Transverse colon (tissue), 4 donors: Measurements from ENCODE around the gene ZXDC. TPM values are rescaled to one million over a fixed set of nuclear protein-coding genes. Genes with fewer than 3 reads are reported as not detected.

Experiments used
- DNase-seq: peaks from one replicate; pipeline ENCODE4 v3.0.0-alpha.2; 2019
- H3K27ac ChIP-seq, 4 donors: fragments of 200-600 bp; sonication (generic); 2 replicates each; pipeline ENCODE4 v1.5.1; 2016 to 2018; ENCODE audit warnings: inconsistent platforms in 4 of 4
- H3K27me3 ChIP-seq: fragments of 200-600 bp; sonication (generic); 2 replicates; pipeline ENCODE4 v1.5.1; 2017; ENCODE audit warnings: inconsistent platforms
- H3K36me3 ChIP-seq, 4 donors: fragments of 200-600 bp; sonication (generic); 2 replicates each; pipeline ENCODE4 v1.5.1; 2017 to 2019; ENCODE audit warnings: inconsistent platforms in 4 of 4
- H3K4me1 ChIP-seq, 4 donors: fragments of 200-600 bp; sonication (generic); 2 replicates each; pipeline ENCODE4 v1.5.1; 2017 to 2020; ENCODE audit warnings: inconsistent platforms in 4 of 4
- H3K4me3 ChIP-seq, 4 donors: fragments of 200-600 bp; sonication (generic); 1 replicate in 1 of 4; 2 replicates in 3 of 4; pipeline versions ENCODE4 v1.5.1 to v1.6.1; 2017 to 2019; ENCODE audit warnings: inconsistent platforms in 4 of 4
- H3K9me3 ChIP-seq, 2 donors: fragments of 200-600 bp; sonication (generic); 2 replicates each; pipeline ENCODE4 v1.5.1; 2017 to 2019; ENCODE audit warnings: inconsistent platforms in 2 of 2
- EP300 ChIP-seq: sonication (generic); formaldehyde crosslinking; IDR thresholded peaks from one replicate; pipeline ENCODE4 v1.6.1; 2017; ENCODE audit warnings: antibody characterized with exemption, low read depth
- POLR2A ChIP-seq: fragments of 450-650 bp; IDR thresholded peaks from one replicate; pipeline ENCODE4 v1.6.1; 2016; ENCODE audit warnings: antibody characterized with exemption, mild to moderate bottlenecking, moderate library complexity
- POLR2AphosphoS5 ChIP-seq, 3 donors: sonication (generic); formaldehyde crosslinking; IDR thresholded peaks; one replicate each; pipeline ENCODE4 v1.6.1; 2016; ENCODE audit warnings: antibody characterized with exemption in 3 of 3
- WGBS, 2 donors: methylation state at CpG; one replicate each; pipeline ENCODE4 v1.1.5; 2018; ENCODE audit warnings: low coverage in 1 of 2; 5-methylcytosine and 5-hydroxymethylcytosine counted together
- in situ Hi-C, 4 donors: fragments of 200-750 bp; cut with MboI; loops; one replicate each; pipeline versions ENCODE4 v1.15.0 to v1.15.1; 2017; ENCODE audit warnings: low sequenced_read_pairs in 3 of 4, low pct_ligation_motif_present in 1 of 4, low pct_unique_long_range_greater_than_20kb in 1 of 4
- intact Hi-C: fragments of 100-400 bp; cut with DNase I; formaldehyde crosslinking; loops from one replicate; pipeline ENCODE4 v1.15.1; 2023; ENCODE audit warnings: low total_unique reads
- total RNA-seq, 4 donors: library from RNA; depleted of rRNA; stranded (reverse); fragments of >200 nt; gene quantifications; one replicate each; pipeline ENCODE4 v1.1.0, GENCODE V29; 2016
- TF ChIP-seq, protein P1 (sequence below), 5 experiments: fragments of 200-600 bp in 3 of 5; fragments of 450-650 bp in 2 of 5; sonication (generic) in 3 of 5; IDR thresholded peaks; 1 replicate in 2 of 5; 2 replicates in 3 of 5; pipeline ENCODE4 v1.5.1; 2016 to 2017; ENCODE audit warnings: antibody characterized with exemption in 5 of 5, inconsistent platforms in 3 of 5, mild to moderate bottlenecking in 2 of 5, moderate library complexity in 1 of 5

Gene ZXDC
- total RNA-seq, 4 donors from 2014 or later = 44.6 to 81.2 (median 46.4) TPM

GRCh38 chr3:126469479-126469878 is 6.2 kb downstream of the ZXDC start:
- WGBS, 2 donors = 94% methylated on average over 11 of the region's 11 CpGs; no CpG with 5 or more reads in 1 of the 2 donors
- peaks cover 25 to 35% (median 29%) of the 10 kb centered on the region in 4 donors for H3K4me1 ChIP-seq
- in situ Hi-C loops = no loop called here
- intact Hi-C loops = no loop called here
- peaks cover 0 to 53% (median 26%) of the 10 kb centered on the region in 4 donors for H3K36me3 ChIP-seq
- H3K27me3 ChIP-seq = no peaks in the 10 kb centered on the region
- DNase-seq = no peak
- no peak overlapping the region for H3K27ac ChIP-seq
- no peaks in the 10 kb centered on the region for H3K9me3 ChIP-seq
- no peak overlapping the region for H3K4me3 ChIP-seq
- TF ChIP-seq POLR2AphosphoS5 (IDR thresholded peaks at IDR 0.05) = no peak
- TF ChIP-seq, protein P1, sequence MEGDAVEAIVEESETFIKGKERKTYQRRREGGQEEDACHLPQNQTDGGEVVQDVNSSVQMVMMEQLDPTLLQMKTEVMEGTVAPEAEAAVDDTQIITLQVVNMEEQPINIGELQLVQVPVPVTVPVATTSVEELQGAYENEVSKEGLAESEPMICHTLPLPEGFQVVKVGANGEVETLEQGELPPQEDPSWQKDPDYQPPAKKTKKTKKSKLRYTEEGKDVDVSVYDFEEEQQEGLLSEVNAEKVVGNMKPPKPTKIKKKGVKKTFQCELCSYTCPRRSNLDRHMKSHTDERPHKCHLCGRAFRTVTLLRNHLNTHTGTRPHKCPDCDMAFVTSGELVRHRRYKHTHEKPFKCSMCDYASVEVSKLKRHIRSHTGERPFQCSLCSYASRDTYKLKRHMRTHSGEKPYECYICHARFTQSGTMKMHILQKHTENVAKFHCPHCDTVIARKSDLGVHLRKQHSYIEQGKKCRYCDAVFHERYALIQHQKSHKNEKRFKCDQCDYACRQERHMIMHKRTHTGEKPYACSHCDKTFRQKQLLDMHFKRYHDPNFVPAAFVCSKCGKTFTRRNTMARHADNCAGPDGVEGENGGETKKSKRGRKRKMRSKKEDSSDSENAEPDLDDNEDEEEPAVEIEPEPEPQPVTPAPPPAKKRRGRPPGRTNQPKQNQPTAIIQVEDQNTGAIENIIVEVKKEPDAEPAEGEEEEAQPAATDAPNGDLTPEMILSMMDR (IDR thresholded peaks at IDR 0.05) = no peak
- TF ChIP-seq POLR2A = no peak
- no peak for TF ChIP-seq EP300

DNA sequence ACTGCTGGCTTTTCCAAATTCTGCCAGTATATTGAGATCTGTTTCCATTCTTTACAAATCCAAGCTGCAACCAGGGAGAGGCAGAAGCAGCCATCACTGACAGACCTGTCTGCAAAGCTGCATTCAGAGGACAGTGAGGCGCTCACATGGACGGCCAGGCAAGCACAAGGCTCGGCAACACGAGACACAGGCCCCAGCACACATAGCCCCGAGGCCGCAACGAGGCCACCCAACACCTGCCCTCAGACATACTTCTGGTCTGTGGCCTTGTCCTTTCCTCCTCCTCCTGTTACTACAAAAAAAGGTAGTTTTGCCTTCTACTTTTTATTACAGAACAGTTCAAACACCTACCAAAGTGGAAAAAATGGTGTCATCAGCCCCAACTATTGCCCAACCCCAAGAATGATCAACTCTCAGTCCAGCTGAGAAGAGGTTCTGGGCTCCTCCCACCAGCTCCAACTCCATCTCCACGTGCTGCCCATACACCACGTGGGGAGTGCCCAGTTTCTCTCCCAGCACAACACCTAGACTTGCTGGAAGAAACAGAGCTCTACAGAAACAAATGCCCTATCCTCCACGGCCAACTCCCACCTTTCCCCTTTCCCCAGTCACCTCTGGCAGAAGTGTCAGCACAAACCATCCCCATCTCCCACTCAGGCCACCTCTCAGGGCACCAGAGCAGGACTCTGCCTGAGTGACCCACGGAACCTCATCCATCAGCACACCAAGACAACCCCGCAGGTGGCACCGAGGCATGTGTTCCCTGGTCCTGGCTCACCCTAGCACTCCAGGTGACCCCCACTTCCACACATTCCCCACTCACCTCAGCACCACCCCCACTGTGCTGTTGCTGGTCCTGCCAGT is 7.4 kb downstream of the ZXDC start:
- Histone ChIP-seq H3K9me3 (no peaks in the 10 kb centered on the region), H3K27ac (no peak overlapping the region), H3K4me3 (no peak overlapping the region), H3K36me3 (peaks cover 0 to 62% (median 27%) of the 10 kb centered on the region in 4 donors), H3K27me3 (no peaks in the 10 kb centered on the region), H3K4me1 (peaks cover 15 to 23% (median 17%) of the 10 kb centered on the region in 4 donors)
- intact Hi-C loops (no loop called here), in situ Hi-C loops (no loop called here)
- 83 to 93% methylated on average over 3 to 13 of the region's 13 CpGs for WGBS, 2 donors
- no peak for DNase-seq
- TF ChIP-seq POLR2AphosphoS5 (IDR thresholded peaks at IDR 0.05) (no peak), EP300 (no peak), POLR2A (no peak)
- TF ChIP-seq, protein P1 (IDR thresholded peaks at IDR 0.05) = no peak

- intact Hi-C loops (loop anchor here (2.0 kb wide), 1 partner anchor 77 kb away; no protein-coding TSS in a partner anchor), in situ Hi-C loops (no loop called here)
- H3K4me1 ChIP-seq = peaks cover 8 to 16% (median 10%) of the 10 kb centered on the region in 4 donors
- peaks cover 0 to 65% (median 28%) of the 10 kb centered on the region in 4 donors for H3K36me3 ChIP-seq
- DNase-seq = no peak
- H3K27ac ChIP-seq = no peak overlapping the region
- TF ChIP-seq EP300 = no peak
- TF ChIP-seq, protein P1 (IDR thresholded peaks at IDR 0.05) = no peak
- TF ChIP-seq POLR2AphosphoS5 (IDR thresholded peaks at IDR 0.05) = no peak
- no peak for TF ChIP-seq POLR2A
- no peaks in the 10 kb centered on the region for H3K27me3 ChIP-seq
- H3K4me3 ChIP-seq = no peak overlapping the region
- H3K9me3 ChIP-seq = no peaks in the 10 kb centered on the region
- WGBS, 2 donors = 84 to 95% methylated on average over 2 to 8 of the region's 8 CpGs
These were observed 8.1 kb downstream of the ZXDC start for GRCh38 chr3:126467611-126467955.

GRCh38 chr3:126466886-126467610 is 8.6 kb downstream of the ZXDC start:
- no peak for DNase-seq
- H3K4me3 ChIP-seq = no peak overlapping the region
- H3K36me3 ChIP-seq = peaks cover 0 to 66% (median 30%) of the 10 kb centered on the region in 4 donors
- no peaks in the 10 kb centered on the region for H3K9me3 ChIP-seq
- intact Hi-C loops = loop anchor here (2.0 kb wide), 1 partner anchor 78 kb away; no protein-coding TSS in a partner anchor
- H3K27ac ChIP-seq = no peak overlapping the region
- no peak for TF ChIP-seq POLR2A
- TF ChIP-seq EP300 = no peak
- TF ChIP-seq, protein P1 (IDR thresholded peaks at IDR 0.05) = no peak
- in situ Hi-C loops = no loop called here
- WGBS, 2 donors = 60 to 84% methylated on average over 4 to 19 of the region's 19 CpGs
- no peaks in the 10 kb centered on the region for H3K27me3 ChIP-seq
- H3K4me1 ChIP-seq = peaks cover 3 to 11% (median 5%) of the 10 kb centered on the region in 4 donors
